Fibroblast of skin of back (primary cell): Measurements from ENCODE around the gene KCTD21.

Experiments used
- DNase-seq: peaks from one replicate; pipeline ENCODE4 v3.0.0-alpha.2; 2013

The KCTD21 gene

GRCh38 chr11:78218707-78219492 is 30.5 kb upstream of the KCTD21 start:
- DNase-seq, result no peak

DNA sequence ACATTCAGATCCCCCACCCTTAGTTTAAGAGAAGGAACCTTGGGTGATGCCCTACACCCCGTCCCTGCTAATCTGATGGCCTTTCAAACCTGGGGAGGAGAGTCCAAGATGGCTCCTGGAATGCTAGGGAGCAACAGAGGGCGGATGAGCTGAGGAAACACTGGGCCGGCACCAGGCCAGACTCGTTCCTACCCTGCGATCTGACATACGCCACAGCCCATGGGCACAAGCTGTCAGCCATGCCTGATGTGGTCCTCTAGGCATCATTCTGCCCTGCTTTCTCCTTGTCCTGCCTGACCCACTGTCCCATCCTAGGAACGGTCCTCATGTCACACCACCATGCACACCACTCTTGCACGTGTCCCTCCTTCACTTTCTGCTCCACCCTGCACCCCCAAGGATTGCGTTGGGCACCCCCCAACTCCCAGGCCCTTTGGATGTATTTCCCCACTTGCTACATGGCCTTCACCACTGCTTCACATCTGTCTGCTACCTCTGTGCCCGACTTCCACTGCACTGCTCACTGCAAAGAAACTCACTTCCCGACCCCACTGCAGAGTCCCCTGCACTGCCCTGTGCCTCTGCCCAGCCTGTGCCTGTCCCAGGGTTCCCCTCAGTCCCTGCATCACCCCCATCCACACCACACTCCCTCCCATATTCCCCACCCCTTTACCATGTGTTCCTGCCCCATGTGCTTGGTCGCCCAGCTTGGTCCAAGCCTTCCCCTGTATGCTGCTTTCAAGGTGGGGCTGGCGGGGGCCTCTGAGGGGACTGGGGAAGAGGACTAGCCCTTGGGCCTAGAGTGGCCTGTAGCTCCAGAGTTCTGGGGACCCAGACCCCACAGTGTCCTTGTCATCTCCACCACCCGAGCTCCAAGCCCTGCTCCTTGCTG is 29.5 kb upstream of the KCTD21 start:
- DNase-seq, result no peak

- no peak for DNase-seq
These were observed 28.3 kb upstream of the KCTD21 start for GRCh38 chr11:78216571-78217287.

DNA sequence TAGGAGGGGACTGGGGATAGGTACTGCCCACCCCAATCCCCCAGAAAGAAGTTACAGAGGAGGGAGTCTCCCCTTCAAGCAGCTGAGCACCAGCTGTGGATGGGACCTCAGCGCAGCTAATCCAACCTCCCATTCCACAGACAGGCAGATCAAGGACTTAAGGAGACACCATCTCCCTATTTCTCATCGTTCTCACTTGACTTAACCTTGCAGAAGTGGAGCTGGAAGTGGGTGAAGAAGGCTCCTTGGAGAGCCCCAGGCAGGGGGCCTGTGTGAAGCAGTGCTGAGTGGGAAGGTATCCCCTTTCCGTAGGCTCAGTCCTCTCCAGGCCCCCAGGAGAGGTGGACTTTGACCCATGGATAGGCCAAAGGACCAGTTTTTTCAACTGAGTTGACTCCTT is 27.6 kb upstream of the KCTD21 start:
- no peak for DNase-seq

DNA sequence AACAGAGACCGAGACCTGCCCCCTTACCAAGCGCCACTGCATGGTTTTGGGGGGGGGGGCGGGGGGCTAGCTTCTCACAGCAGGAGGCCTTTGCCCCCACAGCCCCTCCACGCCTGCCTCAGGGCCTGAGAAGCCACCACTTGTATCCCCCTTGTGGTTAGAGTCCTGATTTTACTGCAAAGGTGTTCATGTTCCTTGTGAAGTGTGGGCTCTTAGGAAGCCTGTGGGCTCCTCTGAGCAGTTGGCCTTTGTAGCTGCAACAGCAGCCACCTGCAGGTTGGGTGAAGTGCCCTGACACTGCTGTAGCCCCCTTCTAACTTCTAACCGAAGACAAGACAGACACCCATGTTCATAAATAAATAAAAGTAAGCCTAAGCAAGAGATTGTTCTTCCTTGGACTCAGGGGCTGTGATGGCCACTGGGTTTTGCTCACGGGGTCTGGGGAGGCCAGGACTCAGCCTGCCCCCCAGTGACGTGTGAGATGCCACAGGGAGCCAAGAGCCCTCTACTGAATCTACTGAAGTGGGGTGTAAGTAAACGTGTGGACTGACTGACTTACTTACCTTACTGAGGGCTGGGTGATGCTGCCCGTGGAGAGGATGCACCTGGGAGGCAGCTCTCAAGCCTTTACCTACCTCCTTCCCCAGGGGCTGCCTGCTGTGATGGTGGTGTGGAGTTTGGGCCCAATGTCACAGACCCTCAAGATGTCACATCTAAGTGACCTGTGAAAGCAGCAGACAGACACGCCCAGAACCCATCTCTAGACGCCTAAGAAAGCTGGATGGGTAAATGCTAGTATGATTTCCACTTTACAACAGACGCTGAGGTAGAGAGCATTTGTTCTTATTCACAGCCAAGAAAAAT is 26.1 kb upstream of the KCTD21 start:
- no peak for DNase-seq

GRCh38 chr11:78213526-78214330 is 25.3 kb upstream of the KCTD21 start:
- DNase-seq, result no peak

GRCh38 chr11:78212586-78213371 is 24.4 kb upstream of the KCTD21 start:
- peak; percentile 16 for DNase-seq

- no peak for DNase-seq
These were observed 23.1 kb upstream of the KCTD21 start for GRCh38 chr11:78211565-78211964.

DNA sequence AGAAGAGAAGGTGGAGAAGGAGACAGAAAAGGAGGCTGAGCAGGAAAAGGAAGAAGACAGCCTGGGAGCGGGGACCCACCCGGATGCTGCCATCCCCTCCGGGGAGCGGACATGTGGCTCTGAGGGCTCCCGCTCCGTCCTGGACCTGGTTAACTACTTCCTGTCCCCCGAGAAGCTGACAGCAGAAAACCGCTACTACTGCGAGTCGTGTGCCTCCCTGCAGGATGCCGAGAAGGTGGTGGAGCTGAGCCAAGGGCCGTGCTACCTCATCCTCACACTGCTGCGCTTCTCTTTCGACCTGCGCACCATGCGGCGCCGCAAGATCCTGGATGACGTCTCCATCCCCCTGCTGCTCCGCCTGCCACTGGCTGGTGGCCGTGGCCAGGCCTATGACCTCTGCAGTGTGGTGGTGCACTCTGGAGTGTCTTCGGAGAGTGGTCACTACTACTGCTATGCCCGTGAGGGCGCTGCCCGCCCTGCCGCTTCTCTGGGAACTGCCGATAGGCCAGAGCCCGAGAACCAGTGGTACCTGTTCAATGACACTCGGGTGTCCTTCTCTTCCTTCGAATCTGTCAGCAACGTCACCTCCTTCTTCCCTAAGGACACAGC is 21.7 kb upstream of the KCTD21 start:
- DNase-seq, result no peak

GRCh38 chr11:78209478-78209877 is 21.1 kb upstream of the KCTD21 start:
- no peak for DNase-seq

DNA sequence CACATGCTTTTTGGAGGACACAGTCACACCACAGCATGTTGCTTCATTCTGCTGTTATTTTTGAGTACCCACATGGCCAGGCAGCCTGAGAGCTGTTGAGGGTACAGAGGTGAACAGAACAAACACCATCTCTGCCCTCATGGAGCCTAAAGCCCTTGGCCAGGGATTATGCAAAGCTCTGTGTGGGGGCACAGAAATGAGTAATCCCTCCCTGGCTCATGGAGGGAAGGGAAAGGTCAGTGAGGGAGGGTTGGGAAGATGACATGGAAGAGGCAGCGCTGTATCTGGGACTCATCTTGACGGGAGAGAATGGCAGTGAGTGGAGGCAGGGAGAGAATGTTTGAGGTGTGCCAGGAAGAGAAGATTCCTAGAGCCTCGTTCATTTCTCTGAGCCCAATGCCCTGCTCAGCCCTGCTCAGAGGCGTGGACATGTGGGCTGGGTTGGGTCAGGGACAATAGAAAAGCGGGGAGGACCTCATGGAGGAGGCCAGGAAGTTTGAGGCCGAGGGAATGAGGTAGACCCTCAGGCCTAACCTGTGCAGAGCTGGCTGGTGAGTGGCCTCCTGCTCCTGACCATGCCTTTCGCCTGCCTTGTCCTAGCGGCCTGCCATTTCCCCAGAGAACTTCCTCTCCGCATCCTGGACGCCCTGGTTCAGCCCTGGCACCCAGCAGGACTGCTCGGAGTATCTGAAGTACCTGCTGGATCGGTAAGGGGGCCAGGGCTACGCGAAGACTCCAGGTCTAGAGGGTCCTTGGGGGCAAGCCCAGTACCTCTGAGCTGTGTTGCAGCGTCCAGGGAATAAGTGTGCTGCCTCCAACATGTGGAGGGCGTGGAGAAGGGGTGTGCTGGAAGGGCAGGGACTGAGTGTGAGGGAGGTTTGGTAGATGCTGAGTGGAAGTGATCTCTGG is 20.1 kb upstream of the KCTD21 start:
- DNase-seq, result no peak

DNA sequence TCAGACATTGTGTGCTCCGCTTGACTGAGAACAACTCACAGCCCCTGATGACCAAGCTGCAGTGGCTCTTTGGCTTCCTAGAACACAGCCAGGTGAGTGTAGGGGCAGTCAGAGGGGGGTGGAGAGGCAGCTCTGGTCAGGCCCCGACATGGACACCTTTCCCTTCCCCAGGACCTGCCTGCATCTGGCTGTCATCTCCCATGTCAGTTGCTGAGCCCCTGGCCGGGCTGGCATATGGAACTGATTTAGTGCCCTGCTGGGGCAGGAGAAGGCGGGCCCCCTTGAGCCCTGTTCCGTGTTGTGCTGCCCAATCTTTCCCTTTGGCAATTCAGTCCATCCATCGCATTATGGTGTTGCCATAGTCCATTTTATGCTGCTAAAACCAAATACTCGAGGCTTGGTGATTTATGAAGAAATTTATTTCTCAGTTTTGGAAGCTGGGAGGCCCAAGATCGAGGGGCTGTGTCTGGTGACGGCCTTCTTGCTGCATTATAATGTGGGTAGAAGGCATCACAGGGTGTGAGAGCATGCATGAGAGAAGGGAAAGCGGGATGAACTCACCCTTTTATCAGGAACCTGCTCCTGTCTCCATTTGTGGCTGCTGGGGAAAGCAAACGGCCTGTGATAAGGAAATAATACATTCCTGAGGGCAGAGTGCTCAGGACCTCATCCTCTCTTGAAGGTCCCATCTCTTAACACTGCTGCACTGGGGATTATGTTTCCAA is 19.3 kb upstream of the KCTD21 start:
- DNase-seq, result no peak

GRCh38 chr11:78205691-78206090 is 17.3 kb upstream of the KCTD21 start:
- DNase-seq, result no peak

GRCh38 chr11:78205256-78205655 is 16.8 kb upstream of the KCTD21 start:
- no peak for DNase-seq

DNA sequence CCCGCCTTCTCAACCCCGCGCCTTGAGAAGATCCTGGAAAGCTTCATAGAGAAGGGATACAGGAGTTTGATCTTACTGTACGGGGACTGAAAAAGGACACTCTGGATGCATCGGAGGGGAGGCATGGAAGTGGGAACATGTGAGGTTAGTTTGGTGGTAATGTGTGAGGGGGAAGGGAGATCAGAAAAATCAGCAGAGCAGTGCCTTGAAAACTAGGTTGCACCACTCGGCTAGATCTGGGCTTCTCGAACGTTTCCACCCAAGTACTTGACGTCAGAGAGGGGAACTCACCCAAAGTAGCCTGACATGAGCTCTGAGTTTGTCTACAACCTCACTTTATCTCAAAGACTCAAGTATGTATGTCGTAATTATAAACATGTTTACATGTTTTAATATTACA is 14.8 kb upstream of the KCTD21 start:
- DNase-seq, result no peak

GRCh38 chr11:78202733-78203167 is 14.3 kb upstream of the KCTD21 start:
- no peak for DNase-seq

DNA sequence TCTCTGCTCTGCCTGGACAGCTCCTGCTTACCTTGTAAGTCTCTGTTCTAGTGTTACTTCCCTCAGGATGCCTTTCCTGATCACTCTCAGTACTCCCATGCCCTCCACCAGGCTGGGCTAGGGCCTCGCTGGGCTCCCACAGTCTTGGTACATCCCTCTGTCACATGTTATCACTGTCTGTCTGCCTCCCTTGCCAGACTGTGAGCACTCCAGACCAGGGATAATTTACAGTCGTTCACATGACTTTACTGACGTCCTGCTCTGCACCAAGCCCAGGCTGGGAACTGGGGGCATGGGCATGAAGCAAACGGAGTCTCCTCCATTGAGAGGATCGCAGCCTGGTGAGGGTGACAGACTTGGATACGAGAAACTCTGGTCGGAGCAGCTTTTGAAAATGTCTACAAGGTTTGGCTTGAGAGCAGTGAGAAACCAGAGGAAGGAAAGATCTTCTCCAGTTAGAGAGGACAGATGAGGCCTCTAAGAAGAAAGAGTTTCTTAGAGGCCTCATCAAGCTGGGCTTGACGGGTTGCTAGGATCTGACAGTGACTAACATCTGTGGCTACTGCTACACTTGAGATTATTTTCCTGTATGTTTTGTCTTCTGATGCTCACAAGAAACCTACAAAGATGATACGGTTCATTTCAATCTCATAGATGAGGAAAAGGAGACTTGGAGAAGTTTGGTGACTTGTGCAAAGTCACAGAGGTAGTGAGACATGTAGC is 12.8 kb upstream of the KCTD21 start:
- DNase-seq, result no peak
